HG03469 (cell line): ENCODE measurements around the gene C2orf81.
"Not testable (repeated sequence)": the region's sequence is repeated elsewhere in the genome, so short reads cannot be mapped to it uniquely, and the experiment has no call there.

Source experiments
- ATAC-seq: cut with Tn5 transposase; IDR thresholded peaks from one replicate; pipeline ENCODE4 v1.9.1; 2021; ENCODE audit warnings: mild to moderate bottlenecking, moderate library complexity, moderate number of reproducible peaks; ENCODE audit not compliant: unreplicated experiment

Gene C2orf81

DNA sequence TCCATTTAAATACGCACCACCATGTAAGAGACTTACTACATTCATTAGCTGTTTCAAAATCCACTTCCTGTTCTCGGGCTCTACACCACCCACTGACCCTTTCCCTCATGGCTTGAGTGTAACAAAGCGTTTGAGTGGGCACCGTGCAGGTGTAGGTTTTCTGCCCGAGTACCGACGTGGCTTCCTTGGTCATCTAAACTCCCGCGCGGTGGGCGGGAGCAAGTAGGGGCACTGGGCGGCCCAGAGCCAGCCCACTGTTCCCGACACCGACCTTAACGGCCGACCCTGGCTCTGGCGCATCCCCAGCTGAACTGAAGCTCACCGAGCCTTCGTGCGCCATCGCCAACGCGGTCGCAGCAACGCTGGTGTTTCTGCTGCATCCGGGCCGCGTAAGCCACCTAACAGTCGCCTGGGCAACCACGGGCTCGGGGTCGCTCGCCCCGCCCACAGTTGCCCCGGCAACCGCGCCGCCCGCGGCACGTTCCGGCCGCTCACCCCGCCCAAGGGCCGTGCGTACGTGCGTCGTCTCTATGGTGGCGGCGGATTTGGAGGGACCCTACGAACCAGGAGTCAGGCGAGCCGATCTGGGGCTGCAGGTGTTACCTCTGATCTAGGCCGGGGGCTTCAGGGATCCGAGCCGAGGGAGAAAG is at the start of gene C2orf81, which contains the start of gene WDR54:
Gene C2orf81 (minus strand): TSS at position 399 of the 650 bp plus-strand sequence. CDS start 59 bp downstream, at position 340.
Gene WDR54 (plus strand): TSS at position 510 of the 650 bp plus-strand sequence. CDS start 424 bp downstream, outside the sequence.
- peak; percentile 82 for ATAC-seq

GRCh38 chr2:74470742-74471141 is 49.3 kb upstream of the C2orf81 start:
- not testable (repeated sequence) for ATAC-seq

DNA sequence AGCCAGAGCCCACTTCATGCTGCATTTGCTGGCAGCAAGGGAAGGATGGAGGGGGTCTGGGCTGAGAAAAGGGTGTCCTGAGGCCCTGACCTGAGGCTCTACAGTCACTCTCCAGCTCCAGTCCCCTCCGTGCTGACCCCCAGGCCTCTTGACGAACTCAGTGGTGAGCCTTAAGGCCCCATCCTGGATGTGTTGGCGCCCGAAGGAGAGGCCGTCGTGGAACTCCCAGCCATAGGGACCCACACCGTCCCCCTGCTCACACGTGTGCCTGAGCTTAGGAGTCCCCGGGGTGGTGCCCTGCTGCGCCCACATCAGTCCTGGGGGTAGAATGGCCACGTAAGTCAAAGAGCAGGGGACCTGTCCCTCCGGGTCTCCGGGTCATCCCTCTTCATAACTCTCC is 43.0 kb upstream of the C2orf81 start:
- ATAC-seq = no peak

DNA sequence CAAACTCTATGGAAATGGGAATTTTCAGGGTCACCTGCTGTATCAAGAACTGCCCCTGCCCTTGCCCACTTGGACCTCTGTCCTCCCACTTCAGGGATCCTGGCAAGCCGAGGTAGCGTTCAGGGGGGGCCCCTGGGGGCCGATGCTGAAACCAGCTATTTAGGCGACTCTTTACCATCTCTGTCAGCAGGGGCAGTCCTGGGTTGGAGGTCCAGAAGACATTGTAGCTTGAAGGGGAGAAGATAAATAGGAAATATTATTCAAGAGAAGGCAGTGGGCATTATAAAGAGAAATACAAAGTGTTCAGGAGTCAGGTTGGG is 41.3 kb upstream of the C2orf81 start:
- ATAC-seq = no peak

DNA sequence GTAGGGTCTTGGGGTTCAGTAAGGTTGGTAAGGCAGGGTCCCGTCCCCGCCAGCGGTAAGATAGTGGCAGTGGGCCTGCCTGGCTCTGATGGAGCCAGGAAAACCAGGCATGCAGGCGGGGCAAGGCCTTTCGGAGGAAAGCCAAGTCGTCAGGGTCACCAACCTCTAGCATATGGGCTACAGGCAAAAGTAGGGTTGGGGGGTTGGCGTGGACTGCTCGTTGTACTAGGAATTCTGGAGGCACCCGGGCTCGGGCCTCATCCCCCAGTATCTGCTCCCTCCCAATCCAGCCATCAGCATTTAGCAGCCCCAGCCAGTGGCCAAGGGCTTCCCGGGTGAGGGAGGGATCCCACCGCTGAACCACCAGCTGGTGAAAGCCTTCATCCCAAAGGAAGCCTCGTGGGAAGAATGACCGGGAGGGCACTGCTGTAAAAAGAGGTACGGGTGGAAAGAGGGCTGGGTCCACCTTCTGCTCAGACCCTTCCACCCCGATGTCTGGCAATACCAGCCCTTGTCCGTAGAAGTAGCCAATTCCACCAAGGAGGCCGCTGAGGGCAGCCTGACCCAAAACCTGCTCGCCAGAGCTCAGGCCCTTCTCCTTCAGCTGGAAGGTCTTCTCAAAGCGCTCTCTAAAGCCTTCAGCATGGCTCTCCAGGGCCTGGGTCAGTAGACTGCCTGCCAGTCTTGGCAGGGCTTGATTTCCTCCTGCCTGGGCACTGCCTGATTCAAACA is 40.8 kb upstream of the C2orf81 start:
- no peak for ATAC-seq

DNA sequence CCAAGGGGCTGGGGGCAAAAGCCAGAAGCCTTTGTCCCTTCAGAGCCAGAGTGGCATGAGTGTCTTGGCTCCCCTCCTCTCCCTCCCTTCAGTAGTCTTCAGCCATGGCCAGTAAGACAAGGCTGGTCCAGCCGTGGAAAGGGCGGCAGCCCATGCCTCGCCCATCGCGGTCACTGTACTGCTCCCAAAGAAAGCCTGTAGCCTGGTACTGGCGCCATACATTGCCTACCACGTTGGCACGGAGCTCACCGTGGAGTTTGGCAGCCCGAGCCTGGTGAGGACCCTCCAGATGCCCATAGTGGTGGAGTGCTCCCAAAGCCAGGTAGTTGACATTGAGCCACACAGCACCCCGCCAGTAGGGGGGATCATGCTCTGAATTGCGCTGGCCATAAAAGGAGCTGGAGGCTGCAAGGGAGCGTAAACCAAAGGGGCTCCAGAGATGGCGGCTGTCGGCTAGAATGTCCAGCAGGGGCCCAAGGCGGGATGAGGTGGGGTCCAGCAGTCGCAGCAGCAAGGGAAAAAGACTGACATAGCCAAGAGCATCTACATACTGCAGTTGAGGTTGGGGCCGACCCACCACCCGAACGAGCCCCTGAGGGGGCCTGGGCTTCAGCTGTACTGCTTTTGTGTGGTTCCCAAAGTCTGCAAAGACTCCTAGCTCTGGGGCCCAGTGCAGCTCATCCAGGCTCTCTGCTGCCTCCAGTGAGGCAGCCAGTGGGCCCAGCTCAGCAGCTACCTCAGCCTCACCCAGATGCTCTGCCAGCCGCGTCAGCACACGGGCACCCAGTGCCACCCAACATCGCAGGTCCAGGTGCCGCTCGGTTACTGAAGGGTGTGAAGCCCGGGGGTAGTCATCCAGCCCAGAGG is 40.0 kb upstream of the C2orf81 start:
- no peak for ATAC-seq

GRCh38 chr2:74460187-74460586 is 38.8 kb upstream of the C2orf81 start:
- not testable (repeated sequence) for ATAC-seq

GRCh38 chr2:74459503-74460118 is 38.2 kb upstream of the C2orf81 start:
- not testable (repeated sequence) for ATAC-seq

GRCh38 chr2:74458938-74459363 is 37.5 kb upstream of the C2orf81 start:
- ATAC-seq = no peak

GRCh38 chr2:74458132-74458937 is 36.9 kb upstream of the C2orf81 start, which contains the start of gene WBP1:
Gene WBP1 (plus strand): TSS chr2:74458438. CDS start chr2:74458603, 165 bp downstream.
- ATAC-seq = peak; percentile 76

GRCh38 chr2:74457549-74458131 is 36.2 kb upstream of the C2orf81 start:
- ATAC-seq = no peak

- ATAC-seq = no peak
Observed at GRCh38 chr2:74457129-74457548, 35.7 kb upstream of the C2orf81 start.

- peak; percentile 35 for ATAC-seq
Observed at GRCh38 chr2:74454654-74455511, 33.5 kb upstream of the C2orf81 start, which contains the start of gene INO80B. Gene INO80B (plus strand): TSS chr2:74455087. CDS start chr2:74455117, 30 bp downstream.

GRCh38 chr2:74450570-74451190 is 29.3 kb upstream of the C2orf81 start:
- no peak for ATAC-seq

DNA sequence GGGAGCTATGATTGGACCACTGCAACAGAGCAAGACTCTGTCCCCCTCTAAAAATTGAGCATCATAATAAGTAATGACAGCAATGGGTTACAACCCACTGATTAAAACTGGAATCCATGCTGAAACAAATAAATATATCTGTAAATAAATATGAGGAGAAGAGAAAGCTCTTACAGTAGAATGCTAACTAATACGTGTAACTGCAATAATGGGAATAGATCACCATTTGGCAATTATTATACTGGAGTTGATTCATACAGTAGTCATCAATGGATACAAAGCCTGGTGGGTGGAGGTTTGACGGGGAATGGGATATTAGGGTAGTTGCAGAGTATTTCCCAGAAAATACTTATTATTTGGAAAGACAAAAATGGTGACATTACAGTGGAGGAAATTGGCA is 27.4 kb upstream of the C2orf81 start:
- no peak for ATAC-seq

DNA sequence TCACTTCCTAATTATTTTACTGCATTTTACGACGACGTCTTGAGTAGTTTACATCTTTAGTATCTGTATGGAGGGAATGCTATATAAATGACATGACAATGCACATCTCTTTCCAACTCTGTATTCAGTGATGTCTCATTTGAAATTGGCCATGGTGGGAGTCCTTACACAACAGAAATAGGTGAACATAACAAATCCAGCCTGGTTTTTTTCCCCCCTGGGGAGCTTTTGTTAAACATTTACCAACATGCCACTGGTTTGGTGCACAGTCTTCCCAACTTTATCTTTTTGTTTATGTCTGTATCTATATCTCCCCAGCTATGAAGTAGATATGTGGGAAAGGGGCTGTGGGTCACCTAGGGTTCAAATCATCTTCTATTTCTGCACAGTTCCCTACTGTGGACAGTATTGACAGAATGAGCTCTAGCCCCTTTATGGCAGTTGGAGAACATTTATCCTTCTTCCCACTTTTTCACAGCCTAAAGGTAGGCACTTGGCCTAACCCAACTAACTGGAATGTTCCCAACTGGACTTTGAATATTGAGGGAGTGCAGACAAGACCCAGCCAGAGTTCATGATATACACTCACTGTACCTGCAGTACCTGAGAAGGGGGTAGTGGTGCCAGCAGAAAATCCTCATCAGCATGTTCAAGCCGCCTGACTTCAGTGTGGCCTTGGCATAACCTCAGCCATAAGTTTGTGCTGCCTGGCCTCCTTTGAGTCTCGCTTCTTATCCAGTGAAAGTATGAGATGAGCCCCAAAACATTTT is 26.0 kb upstream of the C2orf81 start:
- ATAC-seq = no peak
